HepG2 (cell line): ENCODE data around the gene TGFBR1. TPM values are rescaled to one million over a fixed set of nuclear protein-coding genes. Genes with fewer than 3 reads are reported as not detected.

ENCODE experiments used
- ATAC-seq: fragments of 200-7000 bp; cut with Tn5 transposase; 3 replicates; pipeline ENCODE4 v1.9.1; 2020; ENCODE audit warnings: mild to moderate bottlenecking, moderate library complexity
- BruUV-seq: library from RNA; stranded (reverse); fragments of 400-500 nt; replicated peaks from 2 replicates; lab custom pipeline; 2021; lab: Mats Ljungman, UMichigan
- CTCF ChIA-PET: fragments of 300-600 bp; formaldehyde crosslinking; extraction: SDS; loops from one replicate; lab custom pipeline; 2021; ENCODE audit warnings: low total read pairs, inconsistent platforms, low intra/inter-chr PET ratio; lab: Yijun Ruan, JAX
- POLR2A ChIA-PET: fragments of 350-600 bp; sonication (Branson Sonifier 250); formaldehyde crosslinking; loops from one replicate; lab custom pipeline; 2020; ENCODE audit warnings: antibody characterized with exemption, inconsistent platforms; lab: Yijun Ruan, JAX
- DNase-seq: peaks from one replicate; pipeline ENCODE4 v3.0.0-alpha.2; 2015; ENCODE audit warnings: low spot score
- FAIRE-seq: peaks from 3 replicates; lab custom pipeline; 2011; peaks lifted over from hg19 to GRCh38; lab: Jason Lieb, UNC
- H2AFZ ChIP-seq: one replicate; pipeline ENCODE4 v1.6.1; 2011; ENCODE audit warnings: low read length, inconsistent platforms
- H3K27ac ChIP-seq: fragments of 300-600 bp; 3 replicates; pipeline ENCODE4 v1.8.0; 2011; ENCODE audit warnings: mixed run types, mild to moderate bottlenecking, mixed read lengths, low read length, inconsistent platforms; ENCODE audit not compliant: insufficient read depth; ENCODE audit errors: extremely low read length
- H3K27me3 ChIP-seq, 2 experiments: fragments of 200-600 bp in 1 of 2; 2 replicates in 1 of 2; 3 replicates in 1 of 2; pipeline versions ENCODE4 v1.6.0 to v1.8.0; 2011; ENCODE audit warnings: low read length in 2 of 2, mild to moderate bottlenecking in 2 of 2, moderate library complexity in 2 of 2, inconsistent platforms in 1 of 2; ENCODE audit not compliant: insufficient read depth in 2 of 2, control insufficient read depth in 1 of 2
- H3K36me3 ChIP-seq, 2 experiments: fragments of 200-600 bp in 1 of 2; replicated peaks in 1 of 2; 2 replicates in 1 of 2; 3 replicates in 1 of 2; pipeline versions ENCODE4 v1.5.1 to v1.8.0; 2011; ENCODE audit warnings: low read length in 2 of 2, inconsistent platforms in 1 of 2; ENCODE audit not compliant: insufficient read depth in 2 of 2, control insufficient read depth in 1 of 2
- H3K4me1 ChIP-seq: 2 replicates; pipeline ENCODE4 v1.5.1; 2012; ENCODE audit warnings: low read length, inconsistent platforms; ENCODE audit not compliant: insufficient read depth
- H3K4me2 ChIP-seq: 2 replicates; pipeline ENCODE4 v1.6.0; 2011; ENCODE audit warnings: low read depth, low read length, inconsistent platforms
- H3K4me3 ChIP-seq, 3 experiments: fragments of 200-600 bp in 1 of 3; sonication (generic), shearing (Covaris generic) in 1 of 3; replicated peaks in 1 of 3; 2 replicates each; pipeline ENCODE4 v1.5.1; 2011 to 2016; ENCODE audit warnings: low read length in 3 of 3, inconsistent platforms in 2 of 3, low read depth in 2 of 3, mild to moderate bottlenecking in 2 of 3, control low read depth in 1 of 3, mixed read lengths in 1 of 3; ENCODE audit not compliant: insufficient read depth in 1 of 3
- H3K79me2 ChIP-seq: one replicate; pipeline ENCODE4 v1.6.1; 2011; ENCODE audit warnings: low read length, inconsistent platforms; ENCODE audit not compliant: insufficient read depth
- H3K9ac ChIP-seq: 2 replicates; pipeline ENCODE4 v1.6.0; 2011; ENCODE audit warnings: mild to moderate bottlenecking, low read depth, low read length, inconsistent platforms; ENCODE audit not compliant: insufficient read depth
- H3K9me3 ChIP-seq: 2 replicates; pipeline ENCODE4 v1.5.1; 2012; ENCODE audit warnings: mild to moderate bottlenecking, low read length
- H4K20me1 ChIP-seq: 2 replicates; pipeline ENCODE4 v1.6.0; 2011; ENCODE audit warnings: inconsistent platforms, mild to moderate bottlenecking, low read length, moderate library complexity; ENCODE audit not compliant: insufficient read depth
- ELF4 ChIP-seq: sonication (generic); formaldehyde crosslinking; IDR thresholded peaks from 2 replicates; pipeline ENCODE4 v1.5.0; 2020; ENCODE audit warnings: missing genetic modification reagents, mild to moderate bottlenecking, moderate library complexity, borderline replicate concordance
- ETV6 ChIP-seq: sonication (generic); formaldehyde crosslinking; conservative IDR thresholded peaks from 2 replicates; pipeline ENCODE4 v1.4.0; 2020; ENCODE audit warnings: missing genetic modification reagents
- HNF1A ChIP-seq, 2 experiments: sonication (generic) in 1 of 2; formaldehyde crosslinking in 1 of 2; IDR thresholded peaks; 2 replicates each; pipeline versions ENCODE4 v1.4.0 to v1.6.1; 2016 to 2020; ENCODE audit warnings: borderline replicate concordance in 1 of 2, low read depth in 1 of 2, mild to moderate bottlenecking in 1 of 2, missing genetic modification reagents in 1 of 2
- HNRNPLL ChIP-seq: fragments of 200-400 bp; formaldehyde crosslinking; IDR thresholded peaks from 2 replicates; pipeline ENCODE4 v1.6.1; 2017; ENCODE audit warnings: mild to moderate bottlenecking, low read depth, low read length; ENCODE audit not compliant: poor library complexity, severe bottlenecking
- MTERF4 ChIP-seq: sonication (generic); formaldehyde crosslinking; IDR thresholded peaks from 2 replicates; pipeline ENCODE4 v1.8.0; 2023; ENCODE audit warnings: mild to moderate bottlenecking, missing genetic modification reagents
- NFE2 ChIP-seq: sonication (generic); formaldehyde crosslinking; IDR thresholded peaks from 2 replicates; pipeline ENCODE4 v1.4.0; 2020; ENCODE audit warnings: missing genetic modification reagents
- NKX3-1 ChIP-seq: sonication (generic); formaldehyde crosslinking; IDR thresholded peaks from 2 replicates; pipeline ENCODE4 v1.5.0; 2020; ENCODE audit warnings: missing genetic modification reagents
- NONO ChIP-seq, 2 experiments: fragments of 450-650 bp in 1 of 2; sonication (generic) in 1 of 2; formaldehyde crosslinking in 1 of 2; IDR thresholded peaks in 1 of 2; conservative IDR thresholded peaks in 1 of 2; 2 replicates each; pipeline versions ENCODE4 v1.6.1 to v1.8.0; 2017 to 2022; ENCODE audit warnings: mild to moderate bottlenecking in 1 of 2, missing genetic modification reagents in 1 of 2, moderate library complexity in 1 of 2
- REPIN1 ChIP-seq: sonication (generic); formaldehyde crosslinking; IDR thresholded peaks from 2 replicates; pipeline ENCODE4 v1.8.0; 2022; ENCODE audit warnings: missing genetic modification reagents, low read depth, mild to moderate bottlenecking, borderline replicate concordance
- SIN3B ChIP-seq: fragments of 150-350 bp; IDR thresholded peaks from 2 replicates; pipeline ENCODE4 v1.6.1; 2014; ENCODE audit warnings: low read length
- SOX5 ChIP-seq: IDR thresholded peaks from 2 replicates; pipeline ENCODE4 v1.6.1; 2016; ENCODE audit warnings: borderline replicate concordance
- TFDP2 ChIP-seq: sonication (generic); formaldehyde crosslinking; IDR thresholded peaks from 2 replicates; pipeline ENCODE4 v1.4.0; 2020; ENCODE audit warnings: missing genetic modification reagents
- ZBTB38 ChIP-seq: sonication (generic); formaldehyde crosslinking; IDR thresholded peaks from 2 replicates; pipeline ENCODE4 v1.5.1; 2020; ENCODE audit warnings: mild to moderate bottlenecking, missing genetic modification reagents
- ZNF121 ChIP-seq: sonication (generic); formaldehyde crosslinking; IDR thresholded peaks from 2 replicates; pipeline ENCODE4 v1.5.0; 2020; ENCODE audit warnings: mild to moderate bottlenecking, missing genetic modification reagents
- ZNF367 ChIP-seq: sonication (generic); formaldehyde crosslinking; IDR thresholded peaks from 2 replicates; pipeline ENCODE4 v1.4.0; 2020; ENCODE audit warnings: missing genetic modification reagents, borderline replicate concordance
- ZNF468 ChIP-seq: sonication (generic); formaldehyde crosslinking; IDR thresholded peaks from 2 replicates; pipeline ENCODE4 v1.8.0; 2022; ENCODE audit warnings: mild to moderate bottlenecking, moderate library complexity, missing genetic modification reagents
- ZNF501 ChIP-seq: sonication (generic); formaldehyde crosslinking; IDR thresholded peaks from 2 replicates; pipeline ENCODE4 v1.5.1; 2020; ENCODE audit warnings: mild to moderate bottlenecking, moderate library complexity, missing genetic modification reagents
- ZNF644 ChIP-seq: IDR thresholded peaks from 2 replicates; pipeline ENCODE4 v1.6.1; 2016; ENCODE audit warnings: low read depth
- ZNF703 ChIP-seq: sonication (generic); formaldehyde crosslinking; IDR thresholded peaks from 2 replicates; pipeline ENCODE4 v1.5.1; 2020; ENCODE audit warnings: missing genetic modification reagents, mild to moderate bottlenecking, moderate library complexity, borderline replicate concordance
- WGBS: methylation state at CpG from one replicate; pipeline ENCODE4 v1.1.6; 2017; ENCODE audit warnings: low lambda C conversion rate; 5-methylcytosine and 5-hydroxymethylcytosine counted together
- in situ Hi-C: cut with HindIII; loops from 2 replicates; pipeline ENCODE4 v1.10.0; 2017; ENCODE audit warnings: low pct_unique_long_range_greater_than_20kb; ENCODE audit not compliant: extremely low pct_ligation_motif_present
- intact Hi-C: fragments of 100-400 bp; cut with micrococcal nuclease; formaldehyde crosslinking; loops from one replicate; pipeline ENCODE4 v1.10.0; 2022; ENCODE audit not compliant: unreplicated experiment
- polyA plus RNA-seq, 8 experiments: library from polyadenylated mRNA; depleted of rRNA in 3 of 8; stranded (reverse) in 7 of 8; unstranded in 1 of 8; fragments of >200 nt; fragmentation: Illumina TruSeq in 4 of 8; extraction: Trizol in 4 of 8; gene quantifications; 2 replicates each; pipeline versions ENCODE4 v1.2.1 to v1.2.3, GENCODE V29; 2011 to 2016; ENCODE audit warnings: low read depth in 4 of 8, missing spikeins in 1 of 8, mixed read lengths in 1 of 8; ENCODE audit not compliant: insufficient read depth in 1 of 8
- total RNA-seq, 5 experiments: library from RNA; depleted of rRNA; stranded (reverse); fragments of >200 nt; fragmentation: Illumina TruSeq; extraction: Trizol; gene quantifications; 2 replicates each; pipeline ENCODE4 v1.2.3, GENCODE V29; 2016; ENCODE audit warnings: low read depth in 1 of 5

Gene TGFBR1
- total and polyA plus RNA-seq, 2 of the 13 experiments (the other 11 are each of a cell fraction or from before 2014, with no cell fraction given): 16.8 to 23.9 TPM

GRCh38 chr9:99125446-99125845 is 20.5 kb downstream of the TGFBR1 start:
- BruUV-seq: no TSS peak
- Histone ChIP-seq H2AFZ (no peak overlapping the region), H4K20me1 (no peaks in the 10 kb centered on the region), H3K9ac (no peak overlapping the region), H3K4me3 (no peak overlapping the region), H3K27me3 (no peaks in the 10 kb centered on the region), H3K27ac (no peak overlapping the region), H3K4me2 (no peak overlapping the region), H3K4me1 (no peaks in the 10 kb centered on the region), H3K36me3 (no peaks in the 10 kb centered on the region), H3K79me2 (peaks cover 4% of the 10 kb centered on the region), H3K9me3 (no peaks in the 10 kb centered on the region)
- ChIA-PET CTCF (no interaction called here), POLR2A (no interaction called here)
- in situ Hi-C loops: no loop called here
- WGBS: 39% methylated on average over 1 of the region's 1 CpG
- ATAC-seq (no peak), FAIRE-seq (peak; percentile 8), DNase-seq (no peak)
- intact Hi-C loops: no loop called here
- TF ChIP-seq HNF1A (IDR thresholded peaks at IDR 0.05; ENCODE audit: low read depth) (no peak), HNF1A (CRISPR knock-in tag; IDR thresholded peaks at IDR 0.05; ENCODE audit: borderline replicate concordance) (no peak), ZNF703 (no peak), ZNF644 (no peak), ETV6 (CRISPR knock-in tag) (no peak), ZNF367 (no peak), HNRNPLL (no peak), ZNF468 (CRISPR knock-in tag) (no peak), ELF4 (CRISPR knock-in tag) (no peak), MTERF4 (CRISPR knock-in tag) (no peak), NKX3-1 (CRISPR knock-in tag) (no peak), SIN3B (no peak), NONO (IDR thresholded peaks at IDR 0.05) (no peak), NONO (CRISPR knock-in tag; conservative IDR thresholded peaks at IDR 0.05) (no peak), REPIN1 (no peak), ZNF121 (CRISPR knock-in tag) (no peak), NFE2 (CRISPR knock-in tag) (no peak), ZNF501 (CRISPR knock-in tag) (no peak), TFDP2 (no peak), SOX5 (CRISPR knock-in tag) (no peak), ZBTB38 (CRISPR knock-in tag) (no peak)
